ENCODE measurements around the gene HGFAC. TPM values are rescaled to one million over a fixed set of nuclear protein-coding genes. Genes with fewer than 3 reads are reported as not detected.

HGFAC gene
- total RNA-seq, 1 experiment from 2014 or later = 0.20 TPM

DNA sequence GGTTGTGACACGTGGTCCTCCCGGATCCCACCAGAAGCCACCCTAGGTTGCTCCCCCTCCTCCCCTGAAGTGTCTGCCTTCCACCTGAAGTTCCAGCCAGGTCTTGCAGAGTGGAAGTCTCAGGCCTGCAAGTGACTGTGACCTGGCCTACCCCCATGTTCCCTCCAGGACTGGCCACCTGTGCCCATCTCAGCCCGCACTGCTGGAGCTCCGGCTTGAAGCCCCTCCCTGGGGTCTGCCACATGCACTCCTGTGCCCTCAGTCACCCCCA lies 6.1 kb upstream of the HGFAC start:
- no peaks in the 10 kb centered on the region for H3K4me1 Mint-ChIP-seq
- POLR2A ChIA-PET = interaction anchor here (0.8 kb wide), 1 partner anchor 20 kb away, joined by 3 read pairs; no protein-coding TSS in a partner anchor
- no peaks in the 10 kb centered on the region for H3K36me3 Mint-ChIP-seq
- H3K27ac Mint-ChIP-seq = no peak overlapping the region
- no peak overlapping the region for H3K4me3 Mint-ChIP-seq
- ATAC-seq = no peak
- TF ChIP-seq FOXJ3 (CRISPR knock-in tag; IDR thresholded peaks at IDR 0.05; ENCODE audit: borderline replicate concordance) (no peak), IRF2 (CRISPR knock-in tag; IDR thresholded peaks at IDR 0.05; ENCODE audit: borderline replicate concordance, low read depth) (no peak), NR1H2 (CRISPR knock-in tag; IDR thresholded peaks at IDR 0.05) (no peak), JAZF1 (CRISPR knock-in tag; IDR thresholded peaks at IDR 0.05) (no peak), MXD4 (CRISPR knock-in tag; IDR thresholded peaks at IDR 0.05; ENCODE audit: borderline replicate concordance) (no peak), GRHL2 (CRISPR knock-in tag; IDR thresholded peaks at IDR 0.05; ENCODE audit: insufficient replicate concordance, severe bottlenecking) (no peak), RELA (CRISPR knock-in tag; IDR thresholded peaks at IDR 0.05; ENCODE audit: borderline replicate concordance) (no peak), ELF4 (CRISPR knock-in tag; IDR thresholded peaks at IDR 0.05; ENCODE audit: low read depth) (no peak), ZNF232 (CRISPR knock-in tag; IDR thresholded peaks at IDR 0.05) (no peak), ATF1 (CRISPR knock-in tag; IDR thresholded peaks at IDR 0.05) (no peak), GTF2I (CRISPR knock-in tag; conservative IDR thresholded peaks at IDR 0.05) (no peak), CREM (CRISPR knock-in tag; IDR thresholded peaks at IDR 0.05) (no peak), ESRRA (CRISPR knock-in tag; IDR thresholded peaks at IDR 0.05; ENCODE audit: borderline replicate concordance) (no peak)
- TF ChIP-seq, protein P1, sequence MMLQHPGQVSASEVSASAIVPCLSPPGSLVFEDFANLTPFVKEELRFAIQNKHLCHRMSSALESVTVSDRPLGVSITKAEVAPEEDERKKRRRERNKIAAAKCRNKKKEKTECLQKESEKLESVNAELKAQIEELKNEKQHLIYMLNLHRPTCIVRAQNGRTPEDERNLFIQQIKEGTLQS (CRISPR knock-in tag; conservative IDR thresholded peaks at IDR 0.05) = no peak
- TF ChIP-seq, protein P2, sequence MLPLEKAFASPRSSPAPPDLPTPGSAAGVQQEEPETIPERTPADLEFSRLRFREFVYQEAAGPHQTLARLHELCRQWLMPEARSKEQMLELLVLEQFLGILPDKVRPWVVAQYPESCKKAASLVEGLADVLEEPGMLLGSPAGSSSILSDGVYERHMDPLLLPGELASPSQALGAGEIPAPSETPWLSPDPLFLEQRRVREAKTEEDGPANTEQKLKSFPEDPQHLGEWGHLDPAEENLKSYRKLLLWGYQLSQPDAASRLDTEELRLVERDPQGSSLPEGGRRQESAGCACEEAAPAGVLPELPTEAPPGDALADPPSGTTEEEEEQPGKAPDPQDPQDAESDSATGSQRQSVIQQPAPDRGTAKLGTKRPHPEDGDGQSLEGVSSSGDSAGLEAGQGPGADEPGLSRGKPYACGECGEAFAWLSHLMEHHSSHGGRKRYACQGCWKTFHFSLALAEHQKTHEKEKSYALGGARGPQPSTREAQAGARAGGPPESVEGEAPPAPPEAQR (CRISPR knock-in tag; IDR thresholded peaks at IDR 0.05) = no peak
- TF ChIP-seq, protein P3, sequence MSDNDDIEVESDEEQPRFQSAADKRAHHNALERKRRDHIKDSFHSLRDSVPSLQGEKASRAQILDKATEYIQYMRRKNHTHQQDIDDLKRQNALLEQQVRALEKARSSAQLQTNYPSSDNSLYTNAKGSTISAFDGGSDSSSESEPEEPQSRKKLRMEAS (CRISPR knock-in tag; IDR thresholded peaks at IDR 0.05) = no peak
- H3K27me3 Mint-ChIP-seq (ENCODE audit: low read depth) = no peaks in the 10 kb centered on the region
- no peak for DNase-seq (ENCODE audit: low spot score)
- H3K9me3 Mint-ChIP-seq = no peaks in the 10 kb centered on the region
- CTCF ChIA-PET = interaction anchor here (1.4 to 2.9 kb wide), 11 partner anchors 8 to 117 kb away, joined by 3 to 51 read pairs (median 12); no protein-coding TSS in a partner anchor

DNA sequence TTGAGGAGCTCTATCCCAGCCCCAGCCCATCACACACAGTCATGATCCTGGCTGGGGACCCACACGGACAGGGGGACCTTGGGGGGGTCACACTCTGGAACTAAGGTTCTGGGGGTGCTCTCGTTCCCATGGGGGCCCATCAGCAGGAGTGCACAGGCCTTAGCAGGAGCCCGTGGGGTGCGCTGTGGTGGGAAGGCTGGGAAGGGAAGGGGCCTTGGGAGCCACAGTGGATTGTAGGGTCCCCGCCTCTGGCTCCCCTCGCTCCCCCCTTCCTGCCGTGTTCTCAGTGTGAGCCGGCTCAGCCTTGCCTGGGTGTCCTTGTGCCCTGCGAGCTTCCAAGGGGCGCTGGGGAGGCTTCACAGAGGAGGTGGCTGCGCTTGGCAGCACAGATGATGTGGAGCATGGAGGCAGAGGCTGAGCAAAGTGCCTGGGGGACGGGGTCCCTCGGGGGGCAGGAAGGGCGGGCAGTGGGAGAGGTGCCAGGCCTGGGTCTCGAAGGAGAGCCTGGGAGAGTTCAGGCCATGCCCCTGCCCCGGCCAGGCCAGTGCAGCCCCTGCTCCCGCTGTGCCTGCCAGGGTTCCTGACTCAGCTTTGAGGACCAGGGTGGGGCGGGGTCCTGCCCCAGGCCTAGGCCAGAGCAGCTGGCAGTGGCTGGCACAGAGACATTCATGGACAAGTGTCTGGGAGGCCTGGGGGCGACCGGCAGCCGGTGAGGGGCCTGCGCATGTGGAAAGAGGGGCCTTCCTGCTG lies 5.5 kb upstream of the HGFAC start:
- ATAC-seq = no peak
- POLR2A ChIA-PET = no interaction called here
- no peaks in the 10 kb centered on the region for H3K9me3 Mint-ChIP-seq
- CTCF ChIA-PET = interaction anchor here (2.0 to 2.9 kb wide), 4 partner anchors 44 to 118 kb away, joined by 8 to 51 read pairs (median 36); no protein-coding TSS in a partner anchor
- no peak overlapping the region for H3K27ac Mint-ChIP-seq
- DNase-seq (ENCODE audit: low spot score) = no peak
- no peaks in the 10 kb centered on the region for H3K27me3 Mint-ChIP-seq (ENCODE audit: low read depth)
- H3K4me1 Mint-ChIP-seq = no peaks in the 10 kb centered on the region
- H3K36me3 Mint-ChIP-seq = no peaks in the 10 kb centered on the region
- no peak overlapping the region for H3K4me3 Mint-ChIP-seq
- TF ChIP-seq SP1 (CRISPR knock-in tag; conservative IDR thresholded peaks at IDR 0.05) (no peak), TCF7 (CRISPR knock-in tag; IDR thresholded peaks at IDR 0.05; ENCODE audit: low read depth) (no peak), TEAD1 (CRISPR knock-in tag; IDR thresholded peaks at IDR 0.05) (no peak), ATF1 (CRISPR knock-in tag; IDR thresholded peaks at IDR 0.05) (no peak), ELF4 (CRISPR knock-in tag; IDR thresholded peaks at IDR 0.05; ENCODE audit: low read depth) (no peak), FOXP1 (CRISPR knock-in tag; IDR thresholded peaks at IDR 0.05; ENCODE audit: borderline replicate concordance) (no peak), MXD4 (CRISPR knock-in tag; IDR thresholded peaks at IDR 0.05; ENCODE audit: borderline replicate concordance) (no peak), FOXJ3 (CRISPR knock-in tag; IDR thresholded peaks at IDR 0.05; ENCODE audit: borderline replicate concordance) (no peak), GABPB1 (CRISPR knock-in tag; IDR thresholded peaks at IDR 0.05) (no peak), TP53 (CRISPR knock-in tag; IDR thresholded peaks at IDR 0.05) (no peak)
- TF ChIP-seq, protein P4, sequence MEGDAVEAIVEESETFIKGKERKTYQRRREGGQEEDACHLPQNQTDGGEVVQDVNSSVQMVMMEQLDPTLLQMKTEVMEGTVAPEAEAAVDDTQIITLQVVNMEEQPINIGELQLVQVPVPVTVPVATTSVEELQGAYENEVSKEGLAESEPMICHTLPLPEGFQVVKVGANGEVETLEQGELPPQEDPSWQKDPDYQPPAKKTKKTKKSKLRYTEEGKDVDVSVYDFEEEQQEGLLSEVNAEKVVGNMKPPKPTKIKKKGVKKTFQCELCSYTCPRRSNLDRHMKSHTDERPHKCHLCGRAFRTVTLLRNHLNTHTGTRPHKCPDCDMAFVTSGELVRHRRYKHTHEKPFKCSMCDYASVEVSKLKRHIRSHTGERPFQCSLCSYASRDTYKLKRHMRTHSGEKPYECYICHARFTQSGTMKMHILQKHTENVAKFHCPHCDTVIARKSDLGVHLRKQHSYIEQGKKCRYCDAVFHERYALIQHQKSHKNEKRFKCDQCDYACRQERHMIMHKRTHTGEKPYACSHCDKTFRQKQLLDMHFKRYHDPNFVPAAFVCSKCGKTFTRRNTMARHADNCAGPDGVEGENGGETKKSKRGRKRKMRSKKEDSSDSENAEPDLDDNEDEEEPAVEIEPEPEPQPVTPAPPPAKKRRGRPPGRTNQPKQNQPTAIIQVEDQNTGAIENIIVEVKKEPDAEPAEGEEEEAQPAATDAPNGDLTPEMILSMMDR (IDR thresholded peaks at IDR 0.05) = no peak
- TF ChIP-seq, protein P5, sequence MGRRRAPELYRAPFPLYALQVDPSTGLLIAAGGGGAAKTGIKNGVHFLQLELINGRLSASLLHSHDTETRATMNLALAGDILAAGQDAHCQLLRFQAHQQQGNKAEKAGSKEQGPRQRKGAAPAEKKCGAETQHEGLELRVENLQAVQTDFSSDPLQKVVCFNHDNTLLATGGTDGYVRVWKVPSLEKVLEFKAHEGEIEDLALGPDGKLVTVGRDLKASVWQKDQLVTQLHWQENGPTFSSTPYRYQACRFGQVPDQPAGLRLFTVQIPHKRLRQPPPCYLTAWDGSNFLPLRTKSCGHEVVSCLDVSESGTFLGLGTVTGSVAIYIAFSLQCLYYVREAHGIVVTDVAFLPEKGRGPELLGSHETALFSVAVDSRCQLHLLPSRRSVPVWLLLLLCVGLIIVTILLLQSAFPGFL (CRISPR knock-in tag; IDR thresholded peaks at IDR 0.05; ENCODE audit: borderline replicate concordance) = no peak
- TF ChIP-seq, protein P6, sequence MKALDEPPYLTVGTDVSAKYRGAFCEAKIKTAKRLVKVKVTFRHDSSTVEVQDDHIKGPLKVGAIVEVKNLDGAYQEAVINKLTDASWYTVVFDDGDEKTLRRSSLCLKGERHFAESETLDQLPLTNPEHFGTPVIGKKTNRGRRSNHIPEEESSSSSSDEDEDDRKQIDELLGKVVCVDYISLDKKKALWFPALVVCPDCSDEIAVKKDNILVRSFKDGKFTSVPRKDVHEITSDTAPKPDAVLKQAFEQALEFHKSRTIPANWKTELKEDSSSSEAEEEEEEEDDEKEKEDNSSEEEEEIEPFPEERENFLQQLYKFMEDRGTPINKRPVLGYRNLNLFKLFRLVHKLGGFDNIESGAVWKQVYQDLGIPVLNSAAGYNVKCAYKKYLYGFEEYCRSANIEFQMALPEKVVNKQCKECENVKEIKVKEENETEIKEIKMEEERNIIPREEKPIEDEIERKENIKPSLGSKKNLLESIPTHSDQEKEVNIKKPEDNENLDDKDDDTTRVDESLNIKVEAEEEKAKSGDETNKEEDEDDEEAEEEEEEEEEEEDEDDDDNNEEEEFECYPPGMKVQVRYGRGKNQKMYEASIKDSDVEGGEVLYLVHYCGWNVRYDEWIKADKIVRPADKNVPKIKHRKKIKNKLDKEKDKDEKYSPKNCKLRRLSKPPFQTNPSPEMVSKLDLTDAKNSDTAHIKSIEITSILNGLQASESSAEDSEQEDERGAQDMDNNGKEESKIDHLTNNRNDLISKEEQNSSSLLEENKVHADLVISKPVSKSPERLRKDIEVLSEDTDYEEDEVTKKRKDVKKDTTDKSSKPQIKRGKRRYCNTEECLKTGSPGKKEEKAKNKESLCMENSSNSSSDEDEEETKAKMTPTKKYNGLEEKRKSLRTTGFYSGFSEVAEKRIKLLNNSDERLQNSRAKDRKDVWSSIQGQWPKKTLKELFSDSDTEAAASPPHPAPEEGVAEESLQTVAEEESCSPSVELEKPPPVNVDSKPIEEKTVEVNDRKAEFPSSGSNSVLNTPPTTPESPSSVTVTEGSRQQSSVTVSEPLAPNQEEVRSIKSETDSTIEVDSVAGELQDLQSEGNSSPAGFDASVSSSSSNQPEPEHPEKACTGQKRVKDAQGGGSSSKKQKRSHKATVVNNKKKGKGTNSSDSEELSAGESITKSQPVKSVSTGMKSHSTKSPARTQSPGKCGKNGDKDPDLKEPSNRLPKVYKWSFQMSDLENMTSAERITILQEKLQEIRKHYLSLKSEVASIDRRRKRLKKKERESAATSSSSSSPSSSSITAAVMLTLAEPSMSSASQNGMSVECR (CRISPR knock-in tag; IDR thresholded peaks at IDR 0.05; ENCODE audit: borderline replicate concordance) = no peak

Data from WTC11 (cell line).